ENCODE results near the gene TMEM87A.
"Not testable (repeated sequence)": the region's sequence is repeated elsewhere in the genome, so short reads cannot be mapped to it uniquely, and the experiment has no call there.

Gene TMEM87A

GRCh38 chr15:42232606-42233005 lies 40.6 kb downstream of the TMEM87A start:
- DNase-seq (ENCODE audit: low read depth), result no peak
- TF ChIP-seq MYC (IDR thresholded peaks at IDR 0.05; ENCODE audit: low read depth, low read length) (no peak), POLR2A (IDR thresholded peaks at IDR 0.05; ENCODE audit: extremely low read depth, insufficient read length) (no peak), MAX (IDR thresholded peaks at IDR 0.05; ENCODE audit: low read depth, low read length) (no peak), CTCF (IDR thresholded peaks at IDR 0.05; ENCODE audit: low read depth, low read length) (no peak)
- no peak overlapping the region for H3K4me3 ChIP-seq (ENCODE audit: low read depth, low read length)

- TF ChIP-seq MYC (IDR thresholded peaks at IDR 0.05; ENCODE audit: low read depth, low read length) (no peak), POLR2A (IDR thresholded peaks at IDR 0.05; ENCODE audit: extremely low read depth, insufficient read length) (no peak), MAX (IDR thresholded peaks at IDR 0.05; ENCODE audit: low read depth, low read length) (no peak), CTCF (IDR thresholded peaks at IDR 0.05; ENCODE audit: low read depth, low read length) (no peak)
- no peak for DNase-seq (ENCODE audit: low read depth)
- no peak overlapping the region for H3K4me3 ChIP-seq (ENCODE audit: low read depth, low read length)
These were observed 42.1 kb downstream of the TMEM87A start for GRCh38 chr15:42231088-42231487.

GRCh38 chr15:42228981-42229380 lies 44.3 kb downstream of the TMEM87A start:
- not testable (repeated sequence) for DNase-seq (ENCODE audit: low read depth); H3K4me3 ChIP-seq (ENCODE audit: low read depth, low read length)

- no peak for TF ChIP-seq MYC (IDR thresholded peaks at IDR 0.05; ENCODE audit: low read depth, low read length)
- TF ChIP-seq MAX (IDR thresholded peaks at IDR 0.05; ENCODE audit: low read depth, low read length), result no peak
- TF ChIP-seq POLR2A (IDR thresholded peaks at IDR 0.05; ENCODE audit: extremely low read depth, insufficient read length), result no peak
- DNase-seq (ENCODE audit: low read depth), result no peak
- H3K4me3 ChIP-seq (ENCODE audit: low read depth, low read length), result no peak overlapping the region
These were observed 45.2 kb downstream of the TMEM87A start for GRCh38 chr15:42228036-42228435.

- DNase-seq (ENCODE audit: low read depth), result no peak
- H3K4me3 ChIP-seq (ENCODE audit: low read depth, low read length), result no peak overlapping the region
- no peak for TF ChIP-seq MAX (IDR thresholded peaks at IDR 0.05; ENCODE audit: low read depth, low read length)
- no peak for TF ChIP-seq CTCF (IDR thresholded peaks at IDR 0.05; ENCODE audit: low read depth, low read length)
- TF ChIP-seq POLR2A (IDR thresholded peaks at IDR 0.05; ENCODE audit: extremely low read depth, insufficient read length), result no peak
- no peak for TF ChIP-seq MYC (IDR thresholded peaks at IDR 0.05; ENCODE audit: low read depth, low read length)
These were observed 46.6 kb downstream of the TMEM87A start for GRCh38 chr15:42226648-42227047.

GRCh38 chr15:42220216-42220615 lies 53.0 kb downstream of the TMEM87A start:
- H3K4me3 ChIP-seq (ENCODE audit: low read depth, low read length), result no peak overlapping the region
- TF ChIP-seq MYC (IDR thresholded peaks at IDR 0.05; ENCODE audit: low read depth, low read length) (no peak), POLR2A (IDR thresholded peaks at IDR 0.05; ENCODE audit: extremely low read depth, insufficient read length) (no peak), CTCF (IDR thresholded peaks at IDR 0.05; ENCODE audit: low read depth, low read length) (no peak), MAX (IDR thresholded peaks at IDR 0.05; ENCODE audit: low read depth, low read length) (no peak)
- no peak for DNase-seq (ENCODE audit: low read depth)

GRCh38 chr15:42218953-42219592 lies 54.2 kb downstream of the TMEM87A start:
- H3K4me3 ChIP-seq (ENCODE audit: low read depth, low read length), result no peak overlapping the region
- DNase-seq (ENCODE audit: low read depth), result no peak
- TF ChIP-seq CTCF (IDR thresholded peaks at IDR 0.05; ENCODE audit: low read depth, low read length) (no peak), MYC (IDR thresholded peaks at IDR 0.05; ENCODE audit: low read depth, low read length) (no peak), POLR2A (IDR thresholded peaks at IDR 0.05; ENCODE audit: extremely low read depth, insufficient read length) (no peak), MAX (IDR thresholded peaks at IDR 0.05; ENCODE audit: low read depth, low read length) (no peak)

All from NB4 (cell line).